ENCODE measurements around the gene EXOG. TPM values are rescaled to one million over a fixed set of nuclear protein-coding genes. Genes with fewer than 3 reads are reported as not detected.

The EXOG gene, protein sequence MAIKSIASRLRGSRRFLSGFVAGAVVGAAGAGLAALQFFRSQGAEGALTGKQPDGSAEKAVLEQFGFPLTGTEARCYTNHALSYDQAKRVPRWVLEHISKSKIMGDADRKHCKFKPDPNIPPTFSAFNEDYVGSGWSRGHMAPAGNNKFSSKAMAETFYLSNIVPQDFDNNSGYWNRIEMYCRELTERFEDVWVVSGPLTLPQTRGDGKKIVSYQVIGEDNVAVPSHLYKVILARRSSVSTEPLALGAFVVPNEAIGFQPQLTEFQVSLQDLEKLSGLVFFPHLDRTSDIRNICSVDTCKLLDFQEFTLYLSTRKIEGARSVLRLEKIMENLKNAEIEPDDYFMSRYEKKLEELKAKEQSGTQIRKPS
- total RNA-seq = 10 to 100 TPM; 11.9 to 38.9 (median 25.4) TPM
- polyA plus RNA-seq = 10 to 100 TPM; 10.7 to 39.9 TPM
- long read RNA-seq, donor 1, transcript EXOG-201 (6 exons, 2,792 nt) = major isoform, 10 of 27 reads
- long read RNA-seq, donor 1, partial matches to known transcripts = 1 of 27 reads
- long read RNA-seq, donor 1, other reads (novel, unspliced or antisense) = 12 of 27 reads
- long read RNA-seq, donor 2, transcript EXOG-201 (6 exons, 2,792 nt) = major isoform, 9 of 25 reads
- long read RNA-seq, donor 2, partial matches to known transcripts = 1 of 25 reads
- long read RNA-seq, donor 2, other reads (novel, unspliced or antisense) = 14 of 25 reads
- long read RNA-seq, donor 3, transcript EXOG-201 (6 exons, 2,792 nt) = major isoform, 17 of 41 reads
- long read RNA-seq, donor 3, partial matches to known transcripts = 2 of 41 reads
- long read RNA-seq, donor 3, other reads (novel, unspliced or antisense) = 21 of 41 reads

DNA sequence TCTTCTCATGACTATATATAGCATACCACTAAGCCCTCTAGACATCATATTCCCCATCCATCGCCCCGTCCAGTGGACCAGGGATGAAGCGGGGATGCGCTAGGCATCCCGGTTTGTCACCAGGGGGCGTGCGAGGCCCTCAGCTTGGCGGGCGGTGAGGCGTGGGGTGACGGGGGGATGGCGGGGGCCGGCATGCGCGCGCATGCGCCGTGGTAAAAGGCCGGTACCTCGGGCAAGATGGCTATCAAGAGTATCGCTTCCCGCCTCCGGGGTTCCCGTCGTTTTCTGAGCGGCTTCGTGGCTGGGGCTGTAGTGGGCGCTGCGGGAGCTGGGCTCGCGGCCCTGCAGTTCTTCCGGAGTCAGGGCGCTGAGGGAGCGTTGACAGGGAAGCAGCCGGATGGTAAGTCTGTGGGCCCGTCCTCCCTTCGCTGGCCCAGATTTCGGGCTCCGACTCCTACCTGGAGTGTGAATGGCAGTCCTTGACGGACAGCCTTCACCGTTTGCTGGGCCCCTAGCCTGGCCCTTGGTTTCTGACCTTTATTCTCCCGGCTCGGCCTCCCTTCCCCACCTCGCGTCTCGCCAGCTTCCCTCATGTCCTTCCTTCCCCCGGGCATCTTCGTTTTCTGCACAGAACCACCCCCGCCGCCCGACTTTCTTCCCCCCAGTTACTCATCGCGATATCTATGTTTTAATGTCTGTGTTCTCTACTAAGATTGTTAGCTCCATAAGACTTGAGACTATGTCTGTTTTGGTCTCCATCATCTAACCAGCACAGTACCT lies at the start of gene EXOG:
Gene EXOG (plus strand): TSS at position 210 of the 780 bp plus-strand sequence. CDS start 28 bp downstream, at position 238.
- ATAC-seq (peak; percentile 92 to 96 (median 96)), DNase-seq (peak; percentile 96 to 98)
- H3K9me3 ChIP-seq = no peaks in the 10 kb centered on the region
- H3K27ac ChIP-seq = peak within 1 kb of the TSS; percentile 51 to 91 (median 82)
- peak within 1 kb of the TSS; percentile 63 to 85 (median 72) for H3K4me3 ChIP-seq
- 0% methylated on average over 53 of the region's 53 CpGs for WGBS, 2 donors
- TF ChIP-seq, protein P1, sequence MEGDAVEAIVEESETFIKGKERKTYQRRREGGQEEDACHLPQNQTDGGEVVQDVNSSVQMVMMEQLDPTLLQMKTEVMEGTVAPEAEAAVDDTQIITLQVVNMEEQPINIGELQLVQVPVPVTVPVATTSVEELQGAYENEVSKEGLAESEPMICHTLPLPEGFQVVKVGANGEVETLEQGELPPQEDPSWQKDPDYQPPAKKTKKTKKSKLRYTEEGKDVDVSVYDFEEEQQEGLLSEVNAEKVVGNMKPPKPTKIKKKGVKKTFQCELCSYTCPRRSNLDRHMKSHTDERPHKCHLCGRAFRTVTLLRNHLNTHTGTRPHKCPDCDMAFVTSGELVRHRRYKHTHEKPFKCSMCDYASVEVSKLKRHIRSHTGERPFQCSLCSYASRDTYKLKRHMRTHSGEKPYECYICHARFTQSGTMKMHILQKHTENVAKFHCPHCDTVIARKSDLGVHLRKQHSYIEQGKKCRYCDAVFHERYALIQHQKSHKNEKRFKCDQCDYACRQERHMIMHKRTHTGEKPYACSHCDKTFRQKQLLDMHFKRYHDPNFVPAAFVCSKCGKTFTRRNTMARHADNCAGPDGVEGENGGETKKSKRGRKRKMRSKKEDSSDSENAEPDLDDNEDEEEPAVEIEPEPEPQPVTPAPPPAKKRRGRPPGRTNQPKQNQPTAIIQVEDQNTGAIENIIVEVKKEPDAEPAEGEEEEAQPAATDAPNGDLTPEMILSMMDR (IDR thresholded peaks at IDR 0.05) = peak; percentile 86 to 96 (median 91)
- peaks cover 0 to 34% (median 0%) of the 10 kb centered on the region in 9 donors for H3K36me3 ChIP-seq
- H3K4me1 ChIP-seq = peaks cover 0 to 43% (median 10%) of the 10 kb centered on the region in 9 donors
- no peaks in the 10 kb centered on the region for H3K27me3 ChIP-seq
- intact Hi-C loops (cut with DNase I) = loop anchor here in 8 of 10 donors (1.0 to 10.0 kb wide), 6 partner anchors 154 to 348 kb away; no protein-coding TSS in a partner anchor

DNA sequence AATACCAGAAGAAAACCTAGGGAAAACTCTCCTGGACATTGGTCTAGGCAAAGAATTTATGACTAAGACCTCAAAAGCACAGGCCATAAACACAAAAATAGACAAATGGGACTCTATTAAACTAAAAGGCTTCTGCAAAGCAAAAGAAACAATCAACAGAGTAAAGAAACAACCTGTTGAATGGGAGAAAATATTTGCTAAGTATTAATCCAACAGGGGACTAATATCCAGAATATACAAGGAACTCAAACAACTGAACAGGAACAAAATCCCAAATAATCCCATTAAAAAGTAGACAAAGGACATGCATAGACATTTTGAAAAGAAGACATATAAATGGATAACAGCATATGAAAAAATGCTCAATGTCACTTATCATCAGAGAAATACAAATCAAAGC lies 49.3 kb upstream of the EXOG start:
- Histone ChIP-seq H3K4me1 (no peaks in the 10 kb centered on the region), H3K36me3 (no peaks in the 10 kb centered on the region), H3K9me3 (peaks cover 0 to 14% (median 0%) of the 10 kb centered on the region in 11 donors), H3K27ac (no peak overlapping the region), H3K27me3 (no peaks in the 10 kb centered on the region), H3K4me3 (no peak overlapping the region)
- no peak for DNase-seq
- ATAC-seq = no peak
- intact Hi-C loops (cut with DNase I) = no loop called here
- TF ChIP-seq, protein P1 (IDR thresholded peaks at IDR 0.05) = no peak

DNA sequence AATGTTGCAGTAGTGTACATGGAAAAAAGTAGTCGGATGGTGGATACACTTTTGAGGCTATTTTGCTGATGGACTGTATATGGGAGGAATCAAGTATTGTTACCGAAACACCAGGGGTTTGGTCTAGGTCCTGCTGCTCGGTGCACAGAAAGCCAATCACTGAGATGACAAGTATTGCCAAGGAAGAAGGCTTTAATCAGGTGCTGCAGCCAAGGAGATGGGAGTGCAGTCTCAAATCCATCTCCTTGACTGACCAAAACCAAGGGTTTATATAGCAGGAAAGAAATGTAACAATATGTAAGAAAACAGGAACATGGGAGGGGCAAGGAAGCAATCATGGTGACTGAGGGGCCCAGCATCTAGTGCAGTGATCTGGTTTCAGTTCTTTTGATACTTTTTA lies 45.3 kb upstream of the EXOG start:
- ATAC-seq (no peak), DNase-seq (no peak)
- H3K27ac ChIP-seq = no peak overlapping the region
- no peaks in the 10 kb centered on the region for H3K36me3 ChIP-seq
- no peak overlapping the region for H3K4me3 ChIP-seq
- peaks cover 0 to 25% (median 0%) of the 10 kb centered on the region in 7 donors for H3K27me3 ChIP-seq
- H3K9me3 ChIP-seq = peaks cover 0 to 3% (median 0%) of the 10 kb centered on the region in 11 donors
- TF ChIP-seq, protein P1 (IDR thresholded peaks at IDR 0.05) = no peak
- 93 to 97% methylated on average over 3 of the region's 3 CpGs for WGBS, 2 donors
- H3K4me1 ChIP-seq = peaks cover 4 to 22% (median 14%) of the 10 kb centered on the region in 9 donors
- intact Hi-C loops (cut with DNase I) = loop anchor here in 2 of 10 donors (10.0 kb wide), 1 partner anchor 316 kb away; the partner anchor contains the start of genes ACAA1 (in 2 of the 2) and MYD88 (in 2 of the 2)
